Upper lobe of left lung (tissue), 4 donors: ENCODE measurements around the gene LAMB1.
A peak's percentile ranks its signal among the peaks of the same experiment; 100 is the strongest.

Source experiments
- CTCF ChIP-seq, 6 experiments: fragments of 450-650 bp in 4 of 6; fragments of 200-600 bp in 2 of 6; sonication (generic) in 2 of 6; IDR thresholded peaks; one replicate each; pipeline ENCODE4 v1.5.1; 2016 to 2019; ENCODE audit warnings: antibody characterized with exemption in 6 of 6
- EP300 ChIP-seq, 4 donors: sonication (generic); formaldehyde crosslinking; IDR thresholded peaks; one replicate each; pipeline ENCODE4 v1.5.1; 2017; ENCODE audit warnings: antibody characterized with exemption in 4 of 4, control low read depth in 2 of 4
- POLR2A ChIP-seq, 4 donors: fragments of 450-650 bp; IDR thresholded peaks; one replicate each; pipeline ENCODE4 v1.5.1; 2016 to 2017; ENCODE audit warnings: antibody characterized with exemption in 4 of 4, mild to moderate bottlenecking in 2 of 4
- POLR2AphosphoS5 ChIP-seq, 2 donors: sonication (generic); formaldehyde crosslinking; IDR thresholded peaks; one replicate each; pipeline ENCODE4 v1.5.1; 2017; ENCODE audit warnings: antibody characterized with exemption in 2 of 2

GRCh38 chr7:107982918-107983389 lies 20.0 kb downstream of the LAMB1 start:
- TF ChIP-seq CTCF (IDR thresholded peaks at IDR 0.05) (peak in 1 of 6 experiments; percentile 18), POLR2A (IDR thresholded peaks at IDR 0.05) (no peak), POLR2AphosphoS5 (IDR thresholded peaks at IDR 0.05) (no peak), EP300 (IDR thresholded peaks at IDR 0.05) (no peak)
